ENCODE measurements around the gene DLGAP1.

GRCh38 chr18:3761266-3761665, 693.8 kb downstream of the DLGAP1 start:
- TF ChIP-seq ZBTB6 (tag by site-specific recombination; IDR thresholded peaks at IDR 0.05), result no peak
- TF ChIP-seq ZNF501 (tag by site-specific recombination; IDR thresholded peaks at IDR 0.05), result no peak
- TF ChIP-seq BCL11A (tag by site-specific recombination; IDR thresholded peaks at IDR 0.05; ENCODE audit: low read depth), result no peak
- TF ChIP-seq CTCF (tag by site-specific recombination; IDR thresholded peaks at IDR 0.05), result no peak
- TF ChIP-seq ZNF585B (tag by site-specific recombination; IDR thresholded peaks at IDR 0.05), result no peak
